ENCODE data around the gene OGDHL. TPM values are rescaled to one million over a fixed set of nuclear protein-coding genes. Genes with fewer than 3 reads are reported as not detected.

OGDHL gene
- total RNA-seq, 6 experiments from 2014 or later = 0.05 to 0.19 (median 0.17) TPM; not detected in 1

DNA sequence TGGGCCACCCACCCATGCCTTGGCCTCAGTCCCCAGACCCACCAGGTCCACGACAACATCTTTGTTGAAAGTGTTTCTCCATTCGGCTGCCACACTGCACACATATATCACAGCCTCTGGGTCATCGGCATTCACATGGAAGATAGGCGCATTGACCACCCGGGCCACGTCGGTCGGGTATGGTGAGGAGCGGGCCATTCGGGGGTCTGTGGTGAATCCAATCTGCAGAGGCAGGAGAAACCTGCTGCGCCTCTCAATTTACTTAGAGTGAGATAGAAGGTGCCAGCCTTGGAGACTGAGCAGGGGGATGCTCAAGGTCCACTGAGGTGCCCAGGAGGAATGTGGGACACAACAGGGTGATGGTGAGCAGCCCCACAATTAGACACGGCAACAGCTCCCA, 16.4 kb downstream of the OGDHL start:
- no peaks in the 10 kb centered on the region for H3K9me3 Mint-ChIP-seq

DNA sequence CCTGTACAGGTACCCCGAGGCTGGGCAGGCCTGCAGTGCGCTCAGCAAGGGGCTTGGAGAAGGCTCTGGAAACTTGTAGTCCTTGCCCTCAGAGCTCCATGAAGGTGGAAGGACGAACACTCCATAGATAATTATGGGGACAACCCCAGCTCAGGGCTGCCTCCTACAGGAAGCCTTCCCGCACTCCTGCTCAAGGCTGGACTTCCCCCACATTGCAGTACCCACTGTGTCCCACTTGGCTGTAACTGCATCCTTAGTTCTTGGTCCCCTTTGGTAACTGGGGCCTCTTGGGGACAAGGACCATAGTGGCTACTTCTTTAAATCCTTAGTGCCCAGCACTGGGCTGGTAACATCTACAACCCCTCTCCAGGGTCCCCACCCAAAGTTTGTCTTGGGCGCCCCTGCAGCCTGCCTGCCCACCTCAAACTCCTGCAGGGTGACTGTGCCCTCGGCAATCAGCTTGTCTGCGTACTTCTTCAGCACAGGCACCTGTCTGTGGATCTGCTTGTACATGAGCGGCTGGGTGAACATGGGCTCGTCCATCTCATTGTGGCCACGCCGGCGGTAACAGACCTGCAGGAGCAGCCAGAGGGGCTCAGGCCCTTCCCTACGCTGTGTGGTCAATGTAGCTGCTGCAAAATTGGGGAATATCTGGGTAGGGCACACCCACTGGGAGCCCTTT, 17.1 kb downstream of the OGDHL start:
- Mint-ChIP-seq H3K36me3 (ENCODE audit: low read depth) (no peaks in the 10 kb centered on the region), H3K9me3 (no peaks in the 10 kb centered on the region), H3K27ac (no peak overlapping the region), H3K27me3 (ENCODE audit: insufficient read depth) (peaks cover 18% of the 10 kb centered on the region), H3K4me3 (no peak overlapping the region), H3K4me1 (ENCODE audit: low read depth) (no peaks in the 10 kb centered on the region)
- no peak for DNase-seq
- TF ChIP-seq, protein P1, sequence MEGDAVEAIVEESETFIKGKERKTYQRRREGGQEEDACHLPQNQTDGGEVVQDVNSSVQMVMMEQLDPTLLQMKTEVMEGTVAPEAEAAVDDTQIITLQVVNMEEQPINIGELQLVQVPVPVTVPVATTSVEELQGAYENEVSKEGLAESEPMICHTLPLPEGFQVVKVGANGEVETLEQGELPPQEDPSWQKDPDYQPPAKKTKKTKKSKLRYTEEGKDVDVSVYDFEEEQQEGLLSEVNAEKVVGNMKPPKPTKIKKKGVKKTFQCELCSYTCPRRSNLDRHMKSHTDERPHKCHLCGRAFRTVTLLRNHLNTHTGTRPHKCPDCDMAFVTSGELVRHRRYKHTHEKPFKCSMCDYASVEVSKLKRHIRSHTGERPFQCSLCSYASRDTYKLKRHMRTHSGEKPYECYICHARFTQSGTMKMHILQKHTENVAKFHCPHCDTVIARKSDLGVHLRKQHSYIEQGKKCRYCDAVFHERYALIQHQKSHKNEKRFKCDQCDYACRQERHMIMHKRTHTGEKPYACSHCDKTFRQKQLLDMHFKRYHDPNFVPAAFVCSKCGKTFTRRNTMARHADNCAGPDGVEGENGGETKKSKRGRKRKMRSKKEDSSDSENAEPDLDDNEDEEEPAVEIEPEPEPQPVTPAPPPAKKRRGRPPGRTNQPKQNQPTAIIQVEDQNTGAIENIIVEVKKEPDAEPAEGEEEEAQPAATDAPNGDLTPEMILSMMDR (IDR thresholded peaks at IDR 0.05) = peak; percentile 21; the same call in 1 of the 2 replicates

More for the DNA sequence above, 16.4 kb downstream of the OGDHL start:
- Mint-ChIP-seq H3K36me3 (ENCODE audit: low read depth) (no peaks in the 10 kb centered on the region), H3K4me3 (no peak overlapping the region), H3K27me3 (ENCODE audit: insufficient read depth) (peaks cover 25% of the 10 kb centered on the region), H3K27ac (no peak overlapping the region), H3K4me1 (ENCODE audit: low read depth) (no peaks in the 10 kb centered on the region)
- no peak for DNase-seq
- TF ChIP-seq, protein P1 (IDR thresholded peaks at IDR 0.05) = no peak

DNA sequence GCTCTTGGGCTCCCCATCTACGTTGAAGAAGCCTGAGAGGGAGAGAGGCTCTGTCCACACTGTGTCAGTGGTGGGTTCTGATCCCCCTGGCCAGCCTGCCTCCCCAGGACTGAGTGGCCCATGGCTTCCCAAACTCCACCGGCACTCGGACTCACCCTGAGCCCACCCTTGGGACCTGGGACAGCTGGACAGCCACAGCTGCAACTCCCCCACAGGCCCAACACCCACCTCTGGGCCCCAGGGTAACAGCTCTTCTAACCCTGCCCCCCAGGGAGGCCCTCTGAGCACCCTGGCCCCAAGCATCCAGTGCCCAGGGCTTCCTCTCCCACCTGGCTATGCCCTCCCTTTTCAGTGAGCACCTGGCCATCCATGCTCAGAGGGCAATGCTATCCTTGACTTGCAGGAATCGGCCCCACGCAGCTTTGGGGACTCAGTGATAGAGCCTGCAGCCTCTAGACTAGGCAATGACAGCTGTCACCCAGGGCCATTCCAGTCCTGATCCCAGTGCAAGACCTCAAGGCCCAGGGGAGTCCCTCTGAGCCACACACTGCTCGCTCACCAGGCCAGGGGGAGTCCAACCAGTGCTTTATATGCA, 17.9 kb downstream of the OGDHL start:
- Mint-ChIP-seq H3K27me3 (ENCODE audit: insufficient read depth) (peaks cover 19% of the 10 kb centered on the region), H3K4me1 (ENCODE audit: low read depth) (no peaks in the 10 kb centered on the region), H3K36me3 (ENCODE audit: low read depth) (no peaks in the 10 kb centered on the region), H3K9me3 (no peaks in the 10 kb centered on the region), H3K4me3 (no peak overlapping the region), H3K27ac (no peak overlapping the region)
- TF ChIP-seq, protein P1 (IDR thresholded peaks at IDR 0.05) = no peak
- DNase-seq = no peak

DNA sequence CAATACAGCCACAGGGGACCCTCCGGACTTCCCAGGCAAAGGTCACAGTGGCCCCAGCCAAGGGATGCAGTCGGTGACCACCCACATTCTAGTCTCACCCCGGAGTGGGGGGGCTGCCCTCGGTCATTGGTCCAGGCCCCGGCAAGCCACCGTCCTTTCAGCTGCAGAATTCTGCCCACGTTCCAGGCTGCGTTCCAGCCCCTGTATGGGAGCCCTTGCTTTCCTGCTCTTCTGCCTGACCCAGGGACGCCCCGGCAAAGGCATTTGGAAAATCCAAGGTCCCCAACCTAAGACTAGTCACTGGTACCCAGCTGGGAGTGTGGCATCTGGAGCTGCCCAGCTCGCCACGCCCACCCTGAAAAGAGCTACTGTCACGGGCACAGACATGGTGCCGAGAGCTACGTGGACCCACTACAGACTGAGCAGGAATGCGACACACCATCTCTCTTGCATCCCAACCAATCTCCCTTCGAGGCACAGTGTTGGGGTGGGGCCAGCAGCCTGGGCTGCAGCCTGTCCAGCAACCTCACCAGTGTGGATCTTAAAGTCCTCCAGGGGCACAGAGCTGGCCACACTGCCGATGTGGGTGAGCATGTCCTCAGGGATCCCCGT, 18.6 kb downstream of the OGDHL start:
- H3K4me1 Mint-ChIP-seq (ENCODE audit: low read depth) = no peaks in the 10 kb centered on the region

DNA sequence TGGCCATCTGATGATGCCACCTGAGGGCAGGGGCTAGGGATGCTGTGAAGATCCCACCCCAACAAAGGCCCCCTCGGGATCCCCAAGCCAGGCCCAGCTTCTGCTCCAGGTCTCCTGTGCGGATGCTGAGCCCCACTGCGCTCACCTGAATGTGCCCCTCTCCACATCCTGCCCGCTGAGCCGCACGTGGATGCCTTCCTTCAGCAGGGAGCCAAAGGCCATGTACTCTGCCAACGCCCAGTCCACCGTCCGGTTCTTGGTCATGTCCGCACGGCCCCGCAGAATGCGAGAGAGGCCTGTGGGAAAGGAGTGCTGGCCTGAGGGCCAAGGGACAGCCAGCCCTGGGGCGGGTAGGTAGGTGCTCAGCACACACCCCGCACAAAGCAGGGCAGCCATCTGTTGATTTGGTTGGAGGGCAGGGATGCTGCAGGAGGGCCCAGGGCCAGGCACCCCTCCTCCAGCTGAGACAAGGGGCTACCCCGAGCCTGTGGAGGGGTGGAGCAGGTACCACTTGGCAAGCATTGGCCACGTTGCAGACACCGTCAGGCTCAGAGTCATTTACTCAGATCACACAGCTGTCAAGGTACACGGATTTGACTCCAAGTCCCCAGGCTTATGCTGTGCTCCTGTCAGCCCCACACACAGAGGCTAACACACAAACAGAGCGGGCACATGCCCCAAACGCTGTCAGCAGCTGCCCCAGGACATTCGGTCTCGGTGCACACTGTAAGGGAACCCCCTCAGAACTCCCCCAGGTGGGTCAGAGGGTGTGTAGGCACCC, 19.2 kb downstream of the OGDHL start:
- no peak for DNase-seq
- H3K36me3 Mint-ChIP-seq (ENCODE audit: low read depth) = no peaks in the 10 kb centered on the region
- TF ChIP-seq, protein P1 (IDR thresholded peaks at IDR 0.05) = no peak
- peaks cover 14% of the 10 kb centered on the region for H3K27me3 Mint-ChIP-seq (ENCODE audit: insufficient read depth)
- H3K9me3 Mint-ChIP-seq = no peaks in the 10 kb centered on the region
- H3K4me3 Mint-ChIP-seq = no peak overlapping the region
- H3K27ac Mint-ChIP-seq = no peak overlapping the region
- H3K4me1 Mint-ChIP-seq (ENCODE audit: low read depth) = no peaks in the 10 kb centered on the region

More for the DNA sequence above, 18.6 kb downstream of the OGDHL start:
- Mint-ChIP-seq H3K4me3 (no peak overlapping the region), H3K9me3 (no peaks in the 10 kb centered on the region), H3K36me3 (ENCODE audit: low read depth) (no peaks in the 10 kb centered on the region), H3K27ac (no peak overlapping the region), H3K27me3 (ENCODE audit: insufficient read depth) (peaks cover 15% of the 10 kb centered on the region)
- TF ChIP-seq, protein P1 (IDR thresholded peaks at IDR 0.05) = no peak
- no peak for DNase-seq

All from HFFc6 (cell line).